Activated CD4-positive, alpha-beta memory T cell treated with anti-CD3 and anti-CD28 coated beads, Interleukin-2, amount 10 ng/mL, durations not matched to agents 7 days and 5 days (primary cell): ENCODE results near the gene NCBP3. TPM values are rescaled to one million over a fixed set of nuclear protein-coding genes. Genes with fewer than 3 reads are reported as not detected.

Experiments
- CTCF ChIA-PET: fragments of 350-600 bp; sonication (Branson Sonifier 250); formaldehyde crosslinking; loops from one replicate; lab custom pipeline; 2021; ENCODE audit warnings: antibody characterized with exemption, inconsistent platforms; lab: Charles Lee
- POLR2A ChIA-PET: fragments of 350-600 bp; sonication (Branson Sonifier 250); formaldehyde crosslinking; loops from one replicate; lab custom pipeline; 2021; ENCODE audit warnings: antibody characterized with exemption; lab: Charles Lee
- DNase-seq: peaks from one replicate; pipeline ENCODE4 v3.0.0-alpha.2; 2020
- H3K27ac Mint-ChIP-seq: one replicate; pipeline ENCODE4 v1.8.0; 2021; ENCODE audit warnings: mild to moderate bottlenecking, mixed read lengths
- H3K27me3 Mint-ChIP-seq: one replicate; pipeline ENCODE4 v1.8.0; 2021; ENCODE audit warnings: mixed read lengths
- H3K36me3 Mint-ChIP-seq: one replicate; pipeline ENCODE4 v1.8.0; 2021; ENCODE audit warnings: low read depth, mixed read lengths
- H3K4me1 Mint-ChIP-seq: one replicate; pipeline ENCODE4 v1.8.0; 2021; ENCODE audit warnings: mixed read lengths
- H3K4me3 Mint-ChIP-seq: one replicate; pipeline ENCODE4 v1.8.0; 2021; ENCODE audit warnings: mild to moderate bottlenecking, mixed read lengths
- H3K9me3 Mint-ChIP-seq: one replicate; pipeline ENCODE4 v1.8.0; 2021; ENCODE audit warnings: mixed read lengths
- total RNA-seq, 2 experiments: library from RNA; stranded (reverse); gene quantifications; one replicate each; pipeline ENCODE4 v1.2.3, GENCODE V29; 2021

Gene NCBP3
- total RNA-seq, 2 experiments from 2014 or later = 42.8 to 43.9 TPM

GRCh38 chr17:3766779-3767178 is 79.3 kb downstream of the NCBP3 start:
- POLR2A ChIA-PET = interaction anchor here (0.9 to 1.4 kb wide), 3 partner anchors 11 to 44 kb away, joined by 3 to 4 read pairs (median 3); no protein-coding TSS in a partner anchor
- peak overlapping the region; percentile 24 for H3K27ac Mint-ChIP-seq
- no peaks in the 10 kb centered on the region for H3K9me3 Mint-ChIP-seq
- H3K4me3 Mint-ChIP-seq = peak overlapping the region; percentile 1
- peaks cover 12% of the 10 kb centered on the region for H3K36me3 Mint-ChIP-seq
- peak; percentile 50 for DNase-seq
- peaks cover 81% of the 10 kb centered on the region for H3K4me1 Mint-ChIP-seq
- CTCF ChIA-PET = interaction anchor here (0.9 to 4.2 kb wide), 4 partner anchors 17 to 79 kb away, joined by 3 to 21 read pairs (median 3); partner anchors contain the start of gene NCBP3
- peaks cover 1% of the 10 kb centered on the region for H3K27me3 Mint-ChIP-seq

GRCh38 chr17:3765981-3766380 is 80.1 kb downstream of the NCBP3 start:
- Mint-ChIP-seq H3K27me3 (peaks cover 1% of the 10 kb centered on the region), H3K27ac (peak overlapping the region; percentile 97), H3K4me3 (no peak overlapping the region), H3K9me3 (peaks cover 2% of the 10 kb centered on the region), H3K4me1 (peaks cover 84% of the 10 kb centered on the region), H3K36me3 (peaks cover 14% of the 10 kb centered on the region)
- no peak for DNase-seq
- CTCF ChIA-PET = interaction anchor here (0.9 to 4.2 kb wide), 3 partner anchors 27 to 80 kb away, joined by 3 to 21 read pairs (median 3); partner anchors contain the start of gene NCBP3
- POLR2A ChIA-PET = interaction anchor here (0.9 to 1.7 kb wide), 5 partner anchors 10 to 45 kb away, joined by 3 to 13 read pairs (median 4); no protein-coding TSS in a partner anchor

- Mint-ChIP-seq H3K27me3 (peaks cover 1% of the 10 kb centered on the region), H3K36me3 (peaks cover 29% of the 10 kb centered on the region), H3K4me1 (peaks cover 70% of the 10 kb centered on the region), H3K27ac (peak overlapping the region; percentile 97), H3K4me3 (peak overlapping the region; percentile 75), H3K9me3 (peaks cover 18% of the 10 kb centered on the region)
- ChIA-PET CTCF (interaction anchor here (0.9 to 4.2 kb wide), 4 partner anchors 25 to 83 kb away, joined by 3 to 21 read pairs (median 5); no protein-coding TSS in a partner anchor), POLR2A (interaction anchor here (0.8 to 2.8 kb wide), 7 partner anchors 13 to 201 kb away, joined by 3 to 14 read pairs (median 7); no protein-coding TSS in a partner anchor)
- no peak for DNase-seq
These were observed 82.3 kb downstream of the NCBP3 start for GRCh38 chr17:3763777-3764170.

- DNase-seq = peak; percentile 68
- ChIA-PET CTCF (interaction anchor here (0.7 to 4.2 kb wide), 5 partner anchors 25 to 83 kb away, joined by 3 to 21 read pairs (median 4); no protein-coding TSS in a partner anchor), POLR2A (interaction anchor here (0.8 to 2.8 kb wide), 6 partner anchors 12 to 202 kb away, joined by 3 to 14 read pairs (median 6); no protein-coding TSS in a partner anchor)
- Mint-ChIP-seq H3K4me1 (peaks cover 64% of the 10 kb centered on the region), H3K9me3 (peaks cover 18% of the 10 kb centered on the region), H3K27ac (peak overlapping the region; percentile 97), H3K27me3 (no peaks in the 10 kb centered on the region), H3K36me3 (peaks cover 29% of the 10 kb centered on the region), H3K4me3 (peak overlapping the region; percentile 75)
These were observed 82.9 kb downstream of the NCBP3 start for GRCh38 chr17:3762922-3763776.

- peaks cover 20% of the 10 kb centered on the region for H3K36me3 Mint-ChIP-seq
- ChIA-PET POLR2A (interaction anchor here (1.2 to 2.2 kb wide), 3 partner anchors 10 to 34 kb away, joined by 4 to 12 read pairs (median 6); no protein-coding TSS in a partner anchor), CTCF (interaction anchor here (0.7 to 2.2 kb wide), 3 partner anchors 24 to 85 kb away, joined by 4 to 7 read pairs (median 4); no protein-coding TSS in a partner anchor)
- H3K9me3 Mint-ChIP-seq = peaks cover 18% of the 10 kb centered on the region
- no peak for DNase-seq
- no peaks in the 10 kb centered on the region for H3K27me3 Mint-ChIP-seq
- no peak overlapping the region for H3K4me3 Mint-ChIP-seq
- H3K4me1 Mint-ChIP-seq = peaks cover 60% of the 10 kb centered on the region
- H3K27ac Mint-ChIP-seq = peak overlapping the region; percentile 97
These were observed 84.1 kb downstream of the NCBP3 start for GRCh38 chr17:3761918-3762380.

GRCh38 chr17:3761036-3761917 is 84.8 kb downstream of the NCBP3 start:
- H3K9me3 Mint-ChIP-seq = peaks cover 18% of the 10 kb centered on the region
- DNase-seq = no peak
- peaks cover 17% of the 10 kb centered on the region for H3K36me3 Mint-ChIP-seq
- ChIA-PET POLR2A (interaction anchor here (1.2 to 1.4 kb wide), 2 partner anchors 10 to 12 kb away, joined by 4 to 6 read pairs; no protein-coding TSS in a partner anchor), CTCF (interaction anchor here (1.0 to 3.2 kb wide), 3 partner anchors 13 to 23 kb away, joined by 3 to 13 read pairs (median 4); no protein-coding TSS in a partner anchor)
- H3K27ac Mint-ChIP-seq = peak overlapping the region; percentile 42
- no peak overlapping the region for H3K4me3 Mint-ChIP-seq
- H3K4me1 Mint-ChIP-seq = peaks cover 55% of the 10 kb centered on the region
- H3K27me3 Mint-ChIP-seq = no peaks in the 10 kb centered on the region

GRCh38 chr17:3759597-3760216 is 86.3 kb downstream of the NCBP3 start:
- DNase-seq = no peak
- H3K27me3 Mint-ChIP-seq = no peaks in the 10 kb centered on the region
- peaks cover 18% of the 10 kb centered on the region for H3K9me3 Mint-ChIP-seq
- no peak overlapping the region for H3K4me3 Mint-ChIP-seq
- H3K4me1 Mint-ChIP-seq = peaks cover 45% of the 10 kb centered on the region
- no peak overlapping the region for H3K27ac Mint-ChIP-seq
- POLR2A ChIA-PET = no interaction called here
- CTCF ChIA-PET = interaction anchor here (3.2 kb wide), 1 partner anchor 22 kb away, joined by 13 read pairs; no protein-coding TSS in a partner anchor
- peaks cover 17% of the 10 kb centered on the region for H3K36me3 Mint-ChIP-seq

- Mint-ChIP-seq H3K4me3 (peak overlapping the region; percentile 31), H3K27me3 (no peaks in the 10 kb centered on the region)
- POLR2A ChIA-PET = interaction anchor here (1.0 kb wide), 1 partner anchor 11 kb away, joined by 4 read pairs; no protein-coding TSS in a partner anchor
These were observed 90.6 kb downstream of the NCBP3 start for GRCh38 chr17:3755335-3756030.

GRCh38 chr17:3754458-3755334 is 91.3 kb downstream of the NCBP3 start:
- peak; percentile 74 for DNase-seq
- H3K4me3 Mint-ChIP-seq = no peak overlapping the region
- H3K4me1 Mint-ChIP-seq = peaks cover 43% of the 10 kb centered on the region
- peaks cover 5% of the 10 kb centered on the region for H3K9me3 Mint-ChIP-seq
- POLR2A ChIA-PET = no interaction called here
- no peak overlapping the region for H3K27ac Mint-ChIP-seq
- H3K36me3 Mint-ChIP-seq = peaks cover 6% of the 10 kb centered on the region
- CTCF ChIA-PET = interaction anchor here (1.6 kb wide), 1 partner anchor 17 kb away, joined by 4 read pairs; no protein-coding TSS in a partner anchor
- no peaks in the 10 kb centered on the region for H3K27me3 Mint-ChIP-seq

More at GRCh38 chr17:3755335-3756030, 90.6 kb downstream of the NCBP3 start:
- H3K9me3 Mint-ChIP-seq = peaks cover 10% of the 10 kb centered on the region
- peaks cover 11% of the 10 kb centered on the region for H3K36me3 Mint-ChIP-seq
- CTCF ChIA-PET = interaction anchor here (0.8 to 1.6 kb wide), 4 partner anchors 12 to 73 kb away, joined by 3 to 4 read pairs (median 3); no protein-coding TSS in a partner anchor
- DNase-seq = no peak
- H3K27ac Mint-ChIP-seq = no peak overlapping the region
- H3K4me1 Mint-ChIP-seq = peaks cover 38% of the 10 kb centered on the region

- Mint-ChIP-seq H3K27me3 (no peaks in the 10 kb centered on the region), H3K4me3 (no peak overlapping the region), H3K9me3 (peaks cover under 1% of the 10 kb centered on the region), H3K4me1 (peaks cover 45% of the 10 kb centered on the region), H3K27ac (no peak overlapping the region), H3K36me3 (no peaks in the 10 kb centered on the region)
- no peak for DNase-seq
- POLR2A ChIA-PET = interaction anchor here (1.4 kb wide), 1 partner anchor 43 kb away, joined by 4 read pairs; no protein-coding TSS in a partner anchor
- CTCF ChIA-PET = no interaction called here
These were observed 92.0 kb downstream of the NCBP3 start for GRCh38 chr17:3754066-3754457.
